DOHH2 (cell line): Measurements from ENCODE around the gene FAM83F.

ENCODE experiments used
- H3F3A ChIP-seq: fragments of 200-600 bp; sonication (generic), shearing (Covaris generic); 2 replicates; pipeline ENCODE4 v1.6.0; 2016; ENCODE audit warnings: antibody characterized with exemption, mild to moderate bottlenecking; ENCODE audit not compliant: control insufficient read depth, insufficient read depth
- H3K27ac ChIP-seq: fragments of 200-600 bp; sonication (generic); 2 replicates; pipeline ENCODE4 v1.5.1; 2014; ENCODE audit warnings: low read depth, mild to moderate bottlenecking, low read length, moderate library complexity
- H3K27me3 ChIP-seq: fragments of 200-600 bp; sonication (generic); 2 replicates; pipeline ENCODE4 v1.6.1; 2014; ENCODE audit warnings: mild to moderate bottlenecking, low read length, mixed read lengths; ENCODE audit not compliant: control insufficient read depth
- H3K36me3 ChIP-seq: fragments of 200-600 bp; sonication (generic); 2 replicates; pipeline ENCODE4 v1.6.1; 2014; ENCODE audit warnings: mild to moderate bottlenecking, low read length, moderate library complexity, mixed read lengths; ENCODE audit not compliant: control insufficient read depth
- H3K4me1 ChIP-seq: fragments of 200-600 bp; sonication (generic); 2 replicates; pipeline ENCODE4 v1.6.1; 2014; ENCODE audit warnings: mild to moderate bottlenecking, low read length, mixed read lengths; ENCODE audit not compliant: control insufficient read depth
- H3K4me2 ChIP-seq: fragments of 200-600 bp; sonication (generic); 2 replicates; pipeline ENCODE4 v1.6.0; 2014; ENCODE audit warnings: mild to moderate bottlenecking, low read length, moderate library complexity
- H3K4me3 ChIP-seq: fragments of 200-600 bp; sonication (generic); 2 replicates; pipeline ENCODE4 v1.5.1; 2014; ENCODE audit warnings: mild to moderate bottlenecking, low read length, mixed read lengths
- H3K79me2 ChIP-seq: fragments of 200-600 bp; sonication (generic); 2 replicates; pipeline ENCODE4 v1.6.1; 2014; ENCODE audit warnings: mild to moderate bottlenecking, low read length, mixed read lengths; ENCODE audit not compliant: control insufficient read depth
- H3K9me2 ChIP-seq: fragments of 200-600 bp; sonication (generic); replicated peaks from 2 replicates; pipeline ENCODE4 v1.6.1; 2014; ENCODE audit warnings: mild to moderate bottlenecking, low read length, mixed read lengths; ENCODE audit not compliant: control insufficient read depth
- H3K9me3 ChIP-seq: fragments of 200-600 bp; sonication (generic); 2 replicates; pipeline ENCODE4 v1.6.1; 2014; ENCODE audit warnings: antibody characterized with exemption, low read length, mixed read lengths; ENCODE audit not compliant: control insufficient read depth, insufficient read depth
- H4K20me1 ChIP-seq: fragments of 200-600 bp; sonication (generic); 2 replicates; pipeline ENCODE4 v1.6.0; 2014; ENCODE audit warnings: low read depth, mild to moderate bottlenecking, antibody characterized with exemption, low read length, moderate library complexity; ENCODE audit not compliant: control insufficient read depth, insufficient read depth
- EZH2phosphoT487 ChIP-seq: fragments of 200-600 bp; sonication (generic); IDR thresholded peaks from 2 replicates; pipeline ENCODE4 v1.6.1; 2017; ENCODE audit warnings: borderline replicate concordance, mild to moderate bottlenecking, antibody characterized with exemption, low read length, moderate library complexity, mixed read lengths
- TF ChIP-seq, protein P1 (sequence below): fragments of 200-600 bp; sonication (generic); IDR thresholded peaks from one replicate; pipeline ENCODE4 v1.5.1; 2014; ENCODE audit warnings: antibody characterized with exemption, mild to moderate bottlenecking, low read depth, low read length; ENCODE audit not compliant: poor library complexity, severe bottlenecking

The FAM83F gene

DNA sequence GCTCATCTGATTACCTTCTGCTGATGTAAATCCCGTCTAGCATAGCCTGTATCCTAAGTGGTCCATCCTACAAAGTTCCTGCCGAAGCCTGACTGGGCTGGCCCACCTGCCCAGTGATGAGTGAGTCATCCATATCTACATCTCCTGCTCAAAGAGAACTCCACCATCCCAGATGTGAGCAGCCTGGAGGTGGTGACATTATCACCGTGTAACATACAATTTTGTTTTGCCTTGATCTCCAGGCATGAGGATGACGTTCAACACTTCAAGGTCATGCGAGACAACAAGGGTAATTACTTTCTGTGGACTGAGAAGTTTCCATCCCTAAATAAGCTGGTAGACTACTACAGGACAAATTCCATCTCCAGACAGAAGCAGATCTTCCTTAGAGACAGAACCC, 29.0 kb upstream of the FAM83F start:
- Histone ChIP-seq H3K9me2 (no peaks in the 10 kb centered on the region), H3K4me3 (no peak overlapping the region), H3K27ac (no peak overlapping the region), H4K20me1 (no peaks in the 10 kb centered on the region), H3K27me3 (peaks cover 40% of the 10 kb centered on the region), H3K9me3 (no peaks in the 10 kb centered on the region), H3F3A (no peaks in the 10 kb centered on the region), H3K36me3 (no peaks in the 10 kb centered on the region), H3K4me1 (no peaks in the 10 kb centered on the region), H3K79me2 (no peaks in the 10 kb centered on the region), H3K4me2 (no peak overlapping the region)
- TF ChIP-seq, protein P1, sequence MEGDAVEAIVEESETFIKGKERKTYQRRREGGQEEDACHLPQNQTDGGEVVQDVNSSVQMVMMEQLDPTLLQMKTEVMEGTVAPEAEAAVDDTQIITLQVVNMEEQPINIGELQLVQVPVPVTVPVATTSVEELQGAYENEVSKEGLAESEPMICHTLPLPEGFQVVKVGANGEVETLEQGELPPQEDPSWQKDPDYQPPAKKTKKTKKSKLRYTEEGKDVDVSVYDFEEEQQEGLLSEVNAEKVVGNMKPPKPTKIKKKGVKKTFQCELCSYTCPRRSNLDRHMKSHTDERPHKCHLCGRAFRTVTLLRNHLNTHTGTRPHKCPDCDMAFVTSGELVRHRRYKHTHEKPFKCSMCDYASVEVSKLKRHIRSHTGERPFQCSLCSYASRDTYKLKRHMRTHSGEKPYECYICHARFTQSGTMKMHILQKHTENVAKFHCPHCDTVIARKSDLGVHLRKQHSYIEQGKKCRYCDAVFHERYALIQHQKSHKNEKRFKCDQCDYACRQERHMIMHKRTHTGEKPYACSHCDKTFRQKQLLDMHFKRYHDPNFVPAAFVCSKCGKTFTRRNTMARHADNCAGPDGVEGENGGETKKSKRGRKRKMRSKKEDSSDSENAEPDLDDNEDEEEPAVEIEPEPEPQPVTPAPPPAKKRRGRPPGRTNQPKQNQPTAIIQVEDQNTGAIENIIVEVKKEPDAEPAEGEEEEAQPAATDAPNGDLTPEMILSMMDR = no peak
- TF ChIP-seq EZH2phosphoT487 = no peak

DNA sequence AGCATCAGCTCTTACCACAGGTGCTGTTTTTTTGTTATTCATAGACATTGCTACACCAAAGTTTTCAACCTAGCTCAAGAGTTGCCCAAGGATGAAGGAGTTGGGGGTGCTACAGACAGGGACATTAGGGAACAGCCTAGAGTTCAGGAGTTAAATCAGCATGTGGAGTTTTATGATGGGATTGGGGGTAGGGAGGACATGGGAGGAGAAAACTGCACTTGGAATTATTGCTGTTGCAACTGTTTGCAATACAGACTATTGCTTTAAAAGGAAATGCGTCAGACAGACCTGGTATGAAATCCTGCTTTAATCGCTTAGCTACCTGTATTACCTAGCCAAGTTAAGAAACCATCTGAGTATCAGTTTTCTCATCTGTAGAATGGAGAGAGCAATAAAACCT, 28.3 kb upstream of the FAM83F start:
- Histone ChIP-seq H3K9me2 (no peaks in the 10 kb centered on the region), H3K36me3 (no peaks in the 10 kb centered on the region), H3K27ac (no peak overlapping the region), H3K4me1 (no peaks in the 10 kb centered on the region), H3K9me3 (no peaks in the 10 kb centered on the region), H3K79me2 (no peaks in the 10 kb centered on the region), H4K20me1 (no peaks in the 10 kb centered on the region), H3K27me3 (peaks cover 34% of the 10 kb centered on the region), H3K4me3 (no peak overlapping the region), H3K4me2 (no peak overlapping the region), H3F3A (no peaks in the 10 kb centered on the region)
- TF ChIP-seq, protein P1 = no peak

DNA sequence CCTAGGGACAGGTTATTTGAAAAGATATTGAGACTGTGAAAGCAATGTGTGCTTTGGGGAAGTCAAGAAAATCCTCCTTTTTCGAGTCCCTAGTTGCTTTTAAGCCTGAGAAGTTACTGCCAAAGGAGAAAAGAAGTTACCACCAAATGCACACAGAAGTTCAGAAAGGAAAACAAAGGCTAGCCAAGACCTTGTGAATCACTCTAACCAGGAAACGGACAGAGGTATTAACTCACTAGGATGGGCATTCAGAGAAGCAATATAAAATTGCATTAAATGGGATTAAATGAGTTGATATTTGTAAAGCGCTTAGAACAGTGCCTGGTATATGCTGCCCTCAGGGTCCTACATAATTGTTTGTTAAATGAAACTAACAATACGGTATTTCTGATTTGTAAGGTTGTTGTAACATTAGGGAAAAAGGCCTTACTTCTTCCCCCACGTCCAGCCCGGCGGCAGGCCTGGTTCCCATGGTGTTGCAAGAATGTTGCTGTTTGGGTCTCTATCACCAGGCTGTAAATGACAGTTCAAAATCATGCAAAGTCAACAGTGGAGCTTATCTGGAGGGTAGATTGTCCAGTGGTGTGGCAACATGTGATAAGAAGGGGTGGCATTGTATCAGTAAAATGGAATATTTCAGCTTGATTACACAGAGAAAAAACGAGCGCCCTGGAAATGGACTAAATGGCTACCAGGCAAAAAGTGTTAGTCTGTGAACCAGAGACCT, 27.5 kb upstream of the FAM83F start:
- H3K4me2 ChIP-seq = no peak overlapping the region
- no peaks in the 10 kb centered on the region for H3K79me2 ChIP-seq
- no peaks in the 10 kb centered on the region for H3K36me3 ChIP-seq
- no peaks in the 10 kb centered on the region for H3K9me2 ChIP-seq
- no peaks in the 10 kb centered on the region for H3K4me1 ChIP-seq
- peaks cover 30% of the 10 kb centered on the region for H3K27me3 ChIP-seq
- H3K9me3 ChIP-seq = no peaks in the 10 kb centered on the region
- no peak overlapping the region for H3K27ac ChIP-seq
- no peak overlapping the region for H3K4me3 ChIP-seq
- H4K20me1 ChIP-seq = no peaks in the 10 kb centered on the region
- TF ChIP-seq, protein P1 = no peak
- TF ChIP-seq EZH2phosphoT487 = no peak
- H3F3A ChIP-seq = no peaks in the 10 kb centered on the region
